HepG2 (cell line): Measurements from ENCODE around the gene THEM4. TPM values are rescaled to one million over a fixed set of nuclear protein-coding genes. Genes with fewer than 3 reads are reported as not detected.
A peak's percentile ranks its signal among the peaks of the same experiment; 100 is the strongest.

Experiments
- ATAC-seq: fragments of 200-7000 bp; cut with Tn5 transposase; 3 replicates; pipeline ENCODE4 v1.9.1; 2020; ENCODE audit warnings: mild to moderate bottlenecking, moderate library complexity
- BruUV-seq: library from RNA; stranded (reverse); fragments of 400-500 nt; replicated peaks from 2 replicates; lab custom pipeline; 2021; lab: Mats Ljungman, UMichigan
- CTCF ChIA-PET: fragments of 300-600 bp; formaldehyde crosslinking; extraction: SDS; loops from one replicate; lab custom pipeline; 2021; ENCODE audit warnings: low total read pairs, inconsistent platforms, low intra/inter-chr PET ratio; lab: Yijun Ruan, JAX
- POLR2A ChIA-PET: fragments of 350-600 bp; sonication (Branson Sonifier 250); formaldehyde crosslinking; loops from one replicate; lab custom pipeline; 2020; ENCODE audit warnings: antibody characterized with exemption, inconsistent platforms; lab: Yijun Ruan, JAX
- DNase-seq: peaks from one replicate; pipeline ENCODE4 v3.0.0-alpha.2; 2015; ENCODE audit warnings: low spot score
- FAIRE-seq: peaks from 3 replicates; lab custom pipeline; 2011; peaks lifted over from hg19 to GRCh38; lab: Jason Lieb, UNC
- H2AFZ ChIP-seq: one replicate; pipeline ENCODE4 v1.6.1; 2011; ENCODE audit warnings: low read length, inconsistent platforms
- H3K27ac ChIP-seq: fragments of 300-600 bp; 3 replicates; pipeline ENCODE4 v1.8.0; 2011; ENCODE audit warnings: mixed run types, mild to moderate bottlenecking, mixed read lengths, low read length, inconsistent platforms; ENCODE audit not compliant: insufficient read depth; ENCODE audit errors: extremely low read length
- H3K27me3 ChIP-seq, 2 experiments: fragments of 200-600 bp in 1 of 2; 2 replicates in 1 of 2; 3 replicates in 1 of 2; pipeline versions ENCODE4 v1.6.0 to v1.8.0; 2011; ENCODE audit warnings: low read length in 2 of 2, mild to moderate bottlenecking in 2 of 2, moderate library complexity in 2 of 2, inconsistent platforms in 1 of 2; ENCODE audit not compliant: insufficient read depth in 2 of 2, control insufficient read depth in 1 of 2
- H3K36me3 ChIP-seq, 2 experiments: fragments of 200-600 bp in 1 of 2; replicated peaks in 1 of 2; 2 replicates in 1 of 2; 3 replicates in 1 of 2; pipeline versions ENCODE4 v1.5.1 to v1.8.0; 2011; ENCODE audit warnings: low read length in 2 of 2, inconsistent platforms in 1 of 2; ENCODE audit not compliant: insufficient read depth in 2 of 2, control insufficient read depth in 1 of 2
- H3K4me1 ChIP-seq: 2 replicates; pipeline ENCODE4 v1.5.1; 2012; ENCODE audit warnings: low read length, inconsistent platforms; ENCODE audit not compliant: insufficient read depth
- H3K4me2 ChIP-seq: 2 replicates; pipeline ENCODE4 v1.6.0; 2011; ENCODE audit warnings: low read depth, low read length, inconsistent platforms
- H3K4me3 ChIP-seq, 3 experiments: fragments of 200-600 bp in 1 of 3; sonication (generic), shearing (Covaris generic) in 1 of 3; replicated peaks in 1 of 3; 2 replicates each; pipeline ENCODE4 v1.5.1; 2011 to 2016; ENCODE audit warnings: low read length in 3 of 3, inconsistent platforms in 2 of 3, low read depth in 2 of 3, mild to moderate bottlenecking in 2 of 3, control low read depth in 1 of 3, mixed read lengths in 1 of 3; ENCODE audit not compliant: insufficient read depth in 1 of 3
- H3K79me2 ChIP-seq: one replicate; pipeline ENCODE4 v1.6.1; 2011; ENCODE audit warnings: low read length, inconsistent platforms; ENCODE audit not compliant: insufficient read depth
- H3K9ac ChIP-seq: 2 replicates; pipeline ENCODE4 v1.6.0; 2011; ENCODE audit warnings: mild to moderate bottlenecking, low read depth, low read length, inconsistent platforms; ENCODE audit not compliant: insufficient read depth
- H3K9me3 ChIP-seq: 2 replicates; pipeline ENCODE4 v1.5.1; 2012; ENCODE audit warnings: mild to moderate bottlenecking, low read length
- H4K20me1 ChIP-seq: 2 replicates; pipeline ENCODE4 v1.6.0; 2011; ENCODE audit warnings: inconsistent platforms, mild to moderate bottlenecking, low read length, moderate library complexity; ENCODE audit not compliant: insufficient read depth
- EED ChIP-seq: sonication (generic); formaldehyde crosslinking; IDR thresholded peaks from 2 replicates; pipeline ENCODE4 v1.5.0; 2020; ENCODE audit warnings: mild to moderate bottlenecking, missing genetic modification reagents
- ELF1 ChIP-seq: sonication (generic); formaldehyde crosslinking; IDR thresholded peaks from 2 replicates; pipeline ENCODE4 v1.4.0; 2020; ENCODE audit warnings: missing genetic modification reagents
- MAFG ChIP-seq: sonication (generic); formaldehyde crosslinking; IDR thresholded peaks from 2 replicates; pipeline ENCODE4 v1.5.1; 2020; ENCODE audit warnings: mild to moderate bottlenecking, missing genetic modification reagents
- MNT ChIP-seq: fragments of 450-650 bp; IDR thresholded peaks from 2 replicates; pipeline ENCODE4 v1.6.1; 2016
- NAIF1 ChIP-seq: sonication (generic); formaldehyde crosslinking; IDR thresholded peaks from 2 replicates; pipeline ENCODE4 v1.5.0; 2020; ENCODE audit warnings: mild to moderate bottlenecking, missing genetic modification reagents, borderline replicate concordance
- SALL2 ChIP-seq: sonication (generic); formaldehyde crosslinking; IDR thresholded peaks from 2 replicates; pipeline ENCODE4 v1.8.1; 2023; ENCODE audit warnings: mild to moderate bottlenecking, missing genetic modification reagents, inconsistent platforms
- ZNF235 ChIP-seq: sonication (generic); formaldehyde crosslinking; IDR thresholded peaks from 2 replicates; pipeline ENCODE4 v1.8.1; 2023; ENCODE audit warnings: mild to moderate bottlenecking, missing genetic modification reagents, borderline replicate concordance
- ZNF337 ChIP-seq: sonication (generic); formaldehyde crosslinking; IDR thresholded peaks from 2 replicates; pipeline ENCODE4 v1.5.1; 2020; ENCODE audit warnings: missing genetic modification reagents, low read depth, mild to moderate bottlenecking, borderline replicate concordance
- ZNF556 ChIP-seq: sonication (generic); formaldehyde crosslinking; IDR thresholded peaks from 2 replicates; pipeline ENCODE4 v1.4.0; 2020; ENCODE audit warnings: mild to moderate bottlenecking, missing genetic modification reagents, borderline replicate concordance
- ZNF589 ChIP-seq: sonication (generic); formaldehyde crosslinking; conservative IDR thresholded peaks from 2 replicates; pipeline ENCODE4 v1.8.0; 2022; ENCODE audit warnings: mild to moderate bottlenecking, moderate library complexity, missing genetic modification reagents
- ZNF749 ChIP-seq: sonication (generic); formaldehyde crosslinking; IDR thresholded peaks from 2 replicates; pipeline ENCODE4 v1.8.0; 2022; ENCODE audit warnings: mild to moderate bottlenecking, missing genetic modification reagents, moderate library complexity, borderline replicate concordance
- ZNF878 ChIP-seq: sonication (generic); formaldehyde crosslinking; IDR thresholded peaks from 2 replicates; pipeline ENCODE4 v1.8.1; 2023; ENCODE audit warnings: mild to moderate bottlenecking, missing genetic modification reagents, moderate library complexity
- WGBS: methylation state at CpG from one replicate; pipeline ENCODE4 v1.1.6; 2017; ENCODE audit warnings: low lambda C conversion rate; 5-methylcytosine and 5-hydroxymethylcytosine counted together
- in situ Hi-C: cut with HindIII; loops from 2 replicates; pipeline ENCODE4 v1.10.0; 2017; ENCODE audit warnings: low pct_unique_long_range_greater_than_20kb; ENCODE audit not compliant: extremely low pct_ligation_motif_present
- intact Hi-C: fragments of 100-400 bp; cut with micrococcal nuclease; formaldehyde crosslinking; loops from one replicate; pipeline ENCODE4 v1.10.0; 2022; ENCODE audit not compliant: unreplicated experiment
- polyA plus RNA-seq, 8 experiments: library from polyadenylated mRNA; depleted of rRNA in 3 of 8; stranded (reverse) in 7 of 8; unstranded in 1 of 8; fragments of >200 nt; fragmentation: Illumina TruSeq in 4 of 8; extraction: Trizol in 4 of 8; gene quantifications; 2 replicates each; pipeline versions ENCODE4 v1.2.1 to v1.2.3, GENCODE V29; 2011 to 2016; ENCODE audit warnings: low read depth in 4 of 8, missing spikeins in 1 of 8, mixed read lengths in 1 of 8; ENCODE audit not compliant: insufficient read depth in 1 of 8
- total RNA-seq, 5 experiments: library from RNA; depleted of rRNA; stranded (reverse); fragments of >200 nt; fragmentation: Illumina TruSeq; extraction: Trizol; gene quantifications; 2 replicates each; pipeline ENCODE4 v1.2.3, GENCODE V29; 2016; ENCODE audit warnings: low read depth in 1 of 5
- TF ChIP-seq, protein P1 (sequence below): sonication (generic); formaldehyde crosslinking; IDR thresholded peaks from 2 replicates; pipeline ENCODE4 v1.4.0; 2020; ENCODE audit warnings: mild to moderate bottlenecking, low read depth, missing genetic modification reagents
- TF ChIP-seq, protein P2 (sequence below): sonication (generic); formaldehyde crosslinking; IDR thresholded peaks from 2 replicates; pipeline ENCODE4 v1.5.0; 2020; ENCODE audit warnings: mild to moderate bottlenecking, missing genetic modification reagents, moderate library complexity

THEM4 gene
- total and polyA plus RNA-seq, 2 of the 13 experiments (the other 11 are each of a cell fraction or from before 2014, with no cell fraction given), result 10.9 to 13.9 TPM

DNA sequence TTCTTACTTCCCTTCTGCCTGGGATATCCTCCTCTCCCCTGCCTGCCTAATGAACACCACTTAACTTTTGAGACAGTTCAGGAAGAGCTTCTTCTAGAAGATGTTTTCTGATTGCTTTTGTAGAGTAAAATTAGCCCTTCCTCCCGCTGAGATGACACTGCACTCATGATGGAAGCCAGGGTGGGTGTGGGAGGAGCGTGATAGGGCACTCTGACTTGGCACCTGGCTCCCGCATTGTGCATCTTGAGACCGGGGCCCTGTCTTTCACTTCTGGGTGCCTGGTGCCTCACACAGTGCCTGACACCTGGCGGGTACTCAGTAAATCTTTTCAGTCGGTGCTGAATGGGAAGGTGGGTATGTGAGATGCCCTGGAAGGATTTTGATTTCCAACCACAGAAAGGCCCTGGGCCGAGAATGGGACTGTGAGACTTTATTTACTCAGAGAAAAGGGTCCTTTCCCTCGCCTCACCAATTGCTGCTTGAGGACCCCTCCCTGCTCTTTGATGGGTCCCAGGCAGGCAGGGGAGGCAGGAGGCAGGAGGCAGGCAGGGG, 62.5 kb downstream of the THEM4 start (continued):
- TF ChIP-seq MAFG, result no peak
- TF ChIP-seq ZNF235 (CRISPR knock-in tag), result no peak
- TF ChIP-seq, protein P1, sequence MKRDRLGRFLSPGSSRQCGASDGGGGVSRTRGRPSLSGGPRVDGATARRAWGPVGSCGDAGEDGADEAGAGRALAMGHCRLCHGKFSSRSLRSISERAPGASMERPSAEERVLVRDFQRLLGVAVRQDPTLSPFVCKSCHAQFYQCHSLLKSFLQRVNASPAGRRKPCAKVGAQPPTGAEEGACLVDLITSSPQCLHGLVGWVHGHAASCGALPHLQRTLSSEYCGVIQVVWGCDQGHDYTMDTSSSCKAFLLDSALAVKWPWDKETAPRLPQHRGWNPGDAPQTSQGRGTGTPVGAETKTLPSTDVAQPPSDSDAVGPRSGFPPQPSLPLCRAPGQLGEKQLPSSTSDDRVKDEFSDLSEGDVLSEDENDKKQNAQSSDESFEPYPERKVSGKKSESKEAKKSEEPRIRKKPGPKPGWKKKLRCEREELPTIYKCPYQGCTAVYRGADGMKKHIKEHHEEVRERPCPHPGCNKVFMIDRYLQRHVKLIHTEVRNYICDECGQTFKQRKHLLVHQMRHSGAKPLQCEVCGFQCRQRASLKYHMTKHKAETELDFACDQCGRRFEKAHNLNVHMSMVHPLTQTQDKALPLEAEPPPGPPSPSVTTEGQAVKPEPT, result no peak

GRCh38 chr1:151846062-151846568, 63.2 kb downstream of the THEM4 start:
- ATAC-seq (peak; percentile 82), DNase-seq (peak; percentile 41), FAIRE-seq (no peak)
- no peak overlapping the region for H2AFZ ChIP-seq
- no peaks in the 10 kb centered on the region for H3K79me2 ChIP-seq
- H4K20me1 ChIP-seq, result no peaks in the 10 kb centered on the region
- no peak overlapping the region for H3K27ac ChIP-seq
- no peaks in the 10 kb centered on the region for H3K36me3 ChIP-seq
- WGBS, result 8% methylated on average over 6 of the region's 6 CpGs
- in situ Hi-C loops, result no loop called here
- no peak overlapping the region for H3K9ac ChIP-seq
- peaks cover 17% of the 10 kb centered on the region for H3K4me1 ChIP-seq
- ChIA-PET CTCF (no interaction called here), POLR2A (interaction anchor here (0.7 kb wide), 1 partner anchor 306 kb away, joined by 3 read pairs; the partner anchor contains the start of gene TUFT1)
- H3K27me3 ChIP-seq, result peaks cover 0 to 42% of the 10 kb centered on the region in 2 experiments; a peak in 2 of 5 replicates
- BruUV-seq, result no TSS peak
- H3K4me3 ChIP-seq, result no peak overlapping the region
- no peaks in the 10 kb centered on the region for H3K9me3 ChIP-seq
- TF ChIP-seq NAIF1 (no peak), ZNF749 (no peak), MNT (peak; percentile 67), EED (CRISPR knock-in tag) (no peak), ELF1 (CRISPR knock-in tag) (peak; percentile 52; the same call in 1 of the 2 replicates), ZNF556 (CRISPR knock-in tag) (no peak), SALL2 (CRISPR knock-in tag) (no peak), ZNF337 (CRISPR knock-in tag) (no peak), ZNF878 (CRISPR knock-in tag) (no peak), ZNF589 (CRISPR knock-in tag) (no peak)
- TF ChIP-seq, protein P2, sequence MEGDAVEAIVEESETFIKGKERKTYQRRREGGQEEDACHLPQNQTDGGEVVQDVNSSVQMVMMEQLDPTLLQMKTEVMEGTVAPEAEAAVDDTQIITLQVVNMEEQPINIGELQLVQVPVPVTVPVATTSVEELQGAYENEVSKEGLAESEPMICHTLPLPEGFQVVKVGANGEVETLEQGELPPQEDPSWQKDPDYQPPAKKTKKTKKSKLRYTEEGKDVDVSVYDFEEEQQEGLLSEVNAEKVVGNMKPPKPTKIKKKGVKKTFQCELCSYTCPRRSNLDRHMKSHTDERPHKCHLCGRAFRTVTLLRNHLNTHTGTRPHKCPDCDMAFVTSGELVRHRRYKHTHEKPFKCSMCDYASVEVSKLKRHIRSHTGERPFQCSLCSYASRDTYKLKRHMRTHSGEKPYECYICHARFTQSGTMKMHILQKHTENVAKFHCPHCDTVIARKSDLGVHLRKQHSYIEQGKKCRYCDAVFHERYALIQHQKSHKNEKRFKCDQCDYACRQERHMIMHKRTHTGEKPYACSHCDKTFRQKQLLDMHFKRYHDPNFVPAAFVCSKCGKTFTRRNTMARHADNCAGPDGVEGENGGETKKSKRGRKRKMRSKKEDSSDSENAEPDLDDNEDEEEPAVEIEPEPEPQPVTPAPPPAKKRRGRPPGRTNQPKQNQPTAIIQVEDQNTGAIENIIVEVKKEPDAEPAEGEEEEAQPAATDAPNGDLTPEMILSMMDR (CRISPR knock-in tag), result peak; percentile 4; the same call in 1 of the 2 replicates
- peak overlapping the region; percentile 20; the same call in 1 of the 2 replicates for H3K4me2 ChIP-seq
- intact Hi-C loops, result no loop called here
